Activated gamma-delta T cell (primary cell): Measurements from ENCODE around the gene APP.
"Not testable (repeated sequence)": the region's sequence is repeated elsewhere in the genome, so short reads cannot be mapped to it uniquely, and the experiment has no call there.

ENCODE experiments used
- DNase-seq: peaks from one replicate; lab custom pipeline; 2025; lab: John Stamatoyannopoulos, UW

Gene APP

GRCh38 chr21:26023406-26023805 lies 147.2 kb downstream of the APP start:
- DNase-seq, result not testable (repeated sequence)

GRCh38 chr21:26022598-26023337 lies 147.8 kb downstream of the APP start:
- not testable (repeated sequence) for DNase-seq

- DNase-seq, result no peak
These were observed 150.1 kb downstream of the APP start for GRCh38 chr21:26020510-26020909.

- no peak for DNase-seq
These were observed 150.5 kb downstream of the APP start for GRCh38 chr21:26020081-26020480.

- DNase-seq, result no peak
These were observed 151.3 kb downstream of the APP start for GRCh38 chr21:26019236-26019635.

- no peak for DNase-seq
These were observed 156.6 kb downstream of the APP start for GRCh38 chr21:26013970-26014369.

GRCh38 chr21:26012482-26012881 lies 158.1 kb downstream of the APP start:
- DNase-seq, result not testable (repeated sequence)

- DNase-seq, result no peak
These were observed 159.2 kb downstream of the APP start for GRCh38 chr21:26011292-26011940.

- no peak for DNase-seq
These were observed 162.5 kb downstream of the APP start for GRCh38 chr21:26007951-26008498.

- no peak for DNase-seq
These were observed 165.1 kb downstream of the APP start for GRCh38 chr21:26005464-26005863.

- DNase-seq, result no peak
These were observed 167.2 kb downstream of the APP start for GRCh38 chr21:26003404-26003803.

GRCh38 chr21:26001356-26001755 lies 169.2 kb downstream of the APP start:
- no peak for DNase-seq

- DNase-seq, result no peak
These were observed 170.5 kb downstream of the APP start for GRCh38 chr21:25999921-26000582.

GRCh38 chr21:25997788-25998611 lies 172.6 kb downstream of the APP start:
- DNase-seq, result no peak

- DNase-seq, result no peak
These were observed 175.3 kb downstream of the APP start for GRCh38 chr21:25995278-25995677.

GRCh38 chr21:25994758-25995163 lies 175.8 kb downstream of the APP start:
- no peak for DNase-seq

- no peak for DNase-seq
These were observed 181.8 kb downstream of the APP start for GRCh38 chr21:25988738-25989137.

GRCh38 chr21:25987531-25987930 lies 183.0 kb downstream of the APP start:
- no peak for DNase-seq

GRCh38 chr21:25986928-25987327 lies 183.6 kb downstream of the APP start:
- no peak for DNase-seq

- DNase-seq, result no peak
These were observed 184.6 kb downstream of the APP start for GRCh38 chr21:25985990-25986389.

- DNase-seq, result no peak
These were observed 186.0 kb downstream of the APP start for GRCh38 chr21:25984538-25984937.

- no peak for DNase-seq
These were observed 186.8 kb downstream of the APP start for GRCh38 chr21:25983745-25984144.
